NCI-H128 (cell line): ENCODE measurements around the gene CABP4.

Experiments
- DNase-seq: peaks from one replicate; lab custom pipeline; 2025; ENCODE audit not compliant: unreplicated experiment; lab: John Stamatoyannopoulos, UW

The CABP4 gene

DNA sequence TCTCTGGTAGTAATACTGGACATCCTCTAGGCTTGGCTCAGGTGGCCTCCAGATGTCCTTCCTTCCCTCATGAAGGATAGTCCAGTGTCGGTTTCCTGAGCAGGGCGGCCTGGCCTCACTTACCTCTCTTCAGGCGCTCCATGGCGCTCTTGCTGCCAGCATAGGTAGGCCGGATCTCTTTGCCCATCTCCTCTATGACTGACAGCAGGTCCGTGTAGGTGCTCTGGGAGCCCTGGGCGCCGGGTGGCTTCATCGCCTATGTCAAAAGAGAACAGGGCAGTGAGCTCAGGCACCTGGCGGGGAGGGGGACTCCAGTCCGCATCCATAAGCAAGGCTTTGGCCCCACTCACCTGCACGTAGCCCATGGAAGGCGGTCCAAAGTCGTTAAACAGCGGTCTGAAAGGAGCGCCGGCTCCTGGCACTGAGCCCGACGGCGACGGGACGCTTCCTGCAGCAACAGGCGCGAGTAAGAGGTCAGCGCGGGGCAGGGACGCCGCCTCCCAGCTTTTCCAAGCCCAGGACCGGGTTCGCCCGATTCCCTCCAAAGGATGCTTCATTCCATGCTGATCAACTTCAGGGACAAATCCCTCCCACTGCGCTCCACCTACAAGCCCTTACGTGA is 52.2 kb downstream of the CABP4 start:
- peak; percentile 23 for DNase-seq

DNA sequence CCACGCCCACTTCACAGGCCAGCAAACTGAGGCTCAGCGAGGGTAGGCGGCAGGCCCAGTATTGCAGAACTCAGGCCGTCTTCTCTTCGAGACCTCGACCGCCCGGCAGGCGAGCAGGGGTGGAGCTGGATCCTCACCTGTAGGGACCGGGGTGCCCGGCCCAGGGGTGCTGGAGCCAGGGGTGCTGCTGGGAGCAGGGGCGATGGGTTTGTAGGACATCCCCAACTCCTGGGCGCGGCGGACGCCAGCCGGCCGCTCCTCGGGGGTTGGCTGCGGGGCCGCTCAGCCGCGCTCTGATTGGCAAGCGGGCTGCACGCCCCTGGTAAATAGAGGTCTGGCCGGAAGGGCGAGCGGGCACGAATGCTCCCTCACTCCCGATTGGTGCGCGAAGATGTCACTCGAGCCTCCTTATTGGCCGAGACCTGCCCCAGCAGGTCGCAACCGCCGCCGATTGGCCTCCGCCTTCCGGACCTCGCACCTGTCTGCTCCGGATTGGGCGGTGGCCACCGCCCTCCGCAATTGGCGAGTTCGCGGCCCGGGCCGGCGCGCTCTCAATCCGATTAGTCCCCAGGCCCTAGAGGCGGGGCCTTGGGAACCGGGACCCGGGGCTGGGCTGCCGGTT is 52.8 kb downstream of the CABP4 start, which contains the start of gene CDK2AP2:
CDK2AP2 (minus strand) TSS at position 299 of the 622 bp plus-strand sequence; CDS start at position 219, 80 bp downstream.
- peak; percentile 99 for DNase-seq

DNA sequence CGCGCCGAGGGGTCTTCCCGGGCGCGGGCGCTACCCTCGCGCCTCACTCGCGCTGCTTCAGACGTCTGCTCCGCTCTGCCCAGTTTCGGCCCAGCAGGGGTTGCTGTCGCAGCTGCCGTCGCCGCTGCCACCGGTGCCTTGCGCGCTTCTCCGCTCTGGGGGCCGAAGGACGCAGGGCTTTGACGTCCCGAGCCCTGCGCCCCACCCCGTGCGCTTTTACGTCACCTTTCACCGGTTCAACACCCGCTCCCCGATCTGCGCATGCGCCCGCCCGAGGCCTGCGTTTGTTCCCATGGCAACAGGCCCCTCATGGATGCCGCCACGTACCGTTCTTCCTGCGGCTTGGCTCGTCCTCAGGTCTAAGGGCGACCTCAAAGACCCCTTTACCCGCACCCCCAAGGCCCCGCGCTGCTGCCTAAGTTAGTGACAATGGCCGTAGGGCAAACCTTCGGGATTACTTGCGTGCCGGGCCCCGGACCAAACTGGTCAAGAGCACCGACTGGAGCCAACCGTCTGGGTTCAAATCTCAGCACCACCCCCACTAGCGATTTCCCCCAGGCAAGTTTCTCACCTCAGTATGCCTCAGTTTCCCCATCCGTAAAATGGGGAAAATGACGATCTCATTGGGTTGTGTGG is 53.5 kb downstream of the CABP4 start:
- peak; percentile 94 for DNase-seq

DNA sequence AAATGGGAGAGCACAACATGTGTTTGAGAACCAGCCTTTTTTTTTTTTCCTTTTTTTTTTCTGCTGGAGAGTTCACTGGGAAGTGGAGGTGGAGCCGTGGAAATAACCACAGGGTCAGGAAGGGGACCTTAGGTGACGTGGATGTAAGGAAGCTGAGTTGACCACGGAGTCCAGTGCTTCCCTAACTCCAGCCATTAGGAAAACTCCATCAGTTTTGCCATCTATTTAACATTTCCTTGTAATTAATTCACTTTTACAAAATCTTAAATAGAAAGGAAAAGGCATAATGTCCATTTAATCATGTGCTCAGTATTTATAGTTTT is 54.8 kb downstream of the CABP4 start:
- DNase-seq: no peak
